HuH-7 (cell line): ENCODE results near the gene UBXN11.
"Not testable (repeated sequence)": the region's sequence is repeated elsewhere in the genome, so short reads cannot be mapped to it uniquely, and the experiment has no call there.

Source experiments
- DNase-seq: peaks from one replicate; pipeline ENCODE4 v3.0.0; 2011; ENCODE audit warnings: low spot score

The UBXN11 gene

GRCh38 chr1:26336477-26337205 is 30.2 kb upstream of the UBXN11 start:
- peak; percentile 88 for DNase-seq

DNA sequence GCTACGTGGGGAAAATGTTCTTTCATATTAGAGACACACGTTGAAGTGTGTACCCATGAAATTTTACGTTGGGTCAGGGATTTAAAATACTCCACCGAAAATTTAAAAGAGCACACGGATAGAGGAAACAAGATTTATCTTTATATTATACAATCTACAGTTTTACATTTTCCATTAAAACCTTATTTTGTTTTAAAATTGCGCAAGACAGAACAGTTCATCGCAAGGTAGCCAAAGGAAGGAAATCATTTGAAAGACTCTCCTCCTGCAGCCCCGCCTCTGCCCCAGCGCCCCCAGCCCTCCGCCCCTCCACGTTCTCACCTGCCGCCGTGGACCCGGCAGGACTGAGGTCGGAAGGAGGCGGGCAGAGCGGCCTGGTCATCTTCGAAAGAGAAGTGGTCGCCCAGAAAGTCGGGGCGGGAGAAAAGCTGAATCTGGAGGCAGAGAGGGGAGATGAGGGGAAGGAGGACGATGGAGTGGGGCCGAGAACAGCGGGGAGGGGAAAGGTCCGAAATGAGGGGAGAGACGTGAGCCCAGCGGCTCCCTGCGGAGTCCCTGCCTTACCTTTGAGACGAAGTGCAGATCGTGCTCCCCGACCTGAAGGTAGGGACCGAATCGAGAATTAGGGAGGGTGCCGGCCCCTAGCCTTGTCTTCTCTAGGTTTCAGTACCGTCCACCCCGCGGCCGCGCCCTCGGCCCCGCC is 29.5 kb upstream of the UBXN11 start:
- no peak for DNase-seq

GRCh38 chr1:26333312-26333711 is 26.9 kb upstream of the UBXN11 start:
- DNase-seq, result not testable (repeated sequence)

GRCh38 chr1:26330276-26330675 is 23.8 kb upstream of the UBXN11 start:
- DNase-seq, result no peak

GRCh38 chr1:26329380-26329779 is 22.9 kb upstream of the UBXN11 start:
- not testable (repeated sequence) for DNase-seq

- no peak for DNase-seq
Observed at GRCh38 chr1:26328597-26328996, 22.2 kb upstream of the UBXN11 start.

DNA sequence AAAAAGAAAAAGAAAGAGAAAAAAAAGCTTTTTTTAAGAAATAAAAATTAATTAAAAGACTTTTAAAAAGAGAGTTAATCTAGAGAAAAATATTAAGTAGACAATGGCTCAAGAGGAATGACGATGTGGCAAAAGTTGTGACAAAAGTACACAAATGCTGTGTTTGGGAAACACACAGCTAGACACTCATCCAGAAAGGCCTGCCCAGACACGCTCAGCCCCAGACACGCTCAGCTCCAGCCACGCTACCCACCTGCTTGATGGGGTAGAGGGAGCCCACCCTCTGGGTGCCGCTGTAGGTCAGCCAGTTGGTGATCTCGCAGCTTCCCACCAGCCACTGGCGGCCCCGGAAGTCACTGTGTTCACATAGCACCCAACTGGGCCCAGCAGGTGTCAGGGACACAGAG is 21.5 kb upstream of the UBXN11 start:
- no peak for DNase-seq

DNA sequence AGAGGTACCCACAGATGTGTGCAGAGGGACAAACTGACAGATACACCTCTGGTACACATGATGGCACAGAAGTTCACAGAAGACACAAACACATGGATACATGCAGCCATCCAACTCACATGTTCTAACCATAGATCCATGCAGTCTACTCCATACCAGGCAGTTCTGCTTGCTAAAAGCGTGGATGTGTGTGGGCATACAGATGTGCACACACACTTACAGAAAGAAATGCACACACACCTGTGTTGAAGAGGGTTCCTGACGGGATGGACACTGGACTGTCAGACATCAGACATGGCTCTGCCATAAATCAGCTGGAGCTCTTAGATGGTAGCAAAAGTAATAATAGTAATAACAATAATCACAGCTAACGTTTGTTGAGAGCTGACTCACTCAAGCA is 18.1 kb upstream of the UBXN11 start:
- no peak for DNase-seq

- no peak for DNase-seq
Observed at GRCh38 chr1:26323382-26323781, 16.9 kb upstream of the UBXN11 start.

- no peak for DNase-seq
Observed at GRCh38 chr1:26322042-26322331, 15.6 kb upstream of the UBXN11 start.

DNA sequence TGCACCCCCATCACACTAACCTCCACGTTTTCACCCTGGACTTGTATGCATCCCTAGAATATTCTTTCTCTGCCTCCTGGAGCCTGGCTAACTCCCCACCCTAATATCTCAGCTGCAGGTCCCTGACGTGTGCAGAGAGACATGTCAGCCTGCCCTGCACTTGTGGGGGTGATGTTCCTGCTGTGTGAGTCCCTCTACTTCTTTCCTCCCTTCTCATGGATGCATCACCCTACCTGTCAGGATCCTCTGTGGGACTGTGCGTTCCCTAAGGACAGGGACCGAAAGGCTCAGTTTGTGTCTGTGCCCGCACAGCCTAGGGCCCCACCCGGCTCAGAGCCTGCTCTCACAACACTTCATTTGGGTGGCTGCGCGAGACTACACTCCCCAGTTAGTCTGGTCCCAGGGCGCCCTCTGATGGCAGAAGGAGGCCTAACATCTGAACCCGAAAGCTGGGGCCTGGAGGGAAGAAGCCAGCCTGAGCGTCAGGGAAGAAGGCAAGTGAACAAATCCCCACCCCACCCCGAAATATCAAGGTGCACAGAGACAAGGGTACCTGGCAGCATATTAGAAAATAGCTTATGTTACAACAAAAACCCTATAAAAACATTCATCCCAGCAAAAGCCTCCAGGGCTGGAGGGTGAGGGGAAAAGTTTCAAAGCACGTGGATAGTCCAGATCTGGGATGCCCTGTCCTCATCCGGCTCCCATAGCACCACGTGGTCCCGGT is 15.0 kb upstream of the UBXN11 start:
- peak; percentile 81 for DNase-seq

GRCh38 chr1:26320896-26321295 is 14.5 kb upstream of the UBXN11 start:
- DNase-seq, result no peak

DNA sequence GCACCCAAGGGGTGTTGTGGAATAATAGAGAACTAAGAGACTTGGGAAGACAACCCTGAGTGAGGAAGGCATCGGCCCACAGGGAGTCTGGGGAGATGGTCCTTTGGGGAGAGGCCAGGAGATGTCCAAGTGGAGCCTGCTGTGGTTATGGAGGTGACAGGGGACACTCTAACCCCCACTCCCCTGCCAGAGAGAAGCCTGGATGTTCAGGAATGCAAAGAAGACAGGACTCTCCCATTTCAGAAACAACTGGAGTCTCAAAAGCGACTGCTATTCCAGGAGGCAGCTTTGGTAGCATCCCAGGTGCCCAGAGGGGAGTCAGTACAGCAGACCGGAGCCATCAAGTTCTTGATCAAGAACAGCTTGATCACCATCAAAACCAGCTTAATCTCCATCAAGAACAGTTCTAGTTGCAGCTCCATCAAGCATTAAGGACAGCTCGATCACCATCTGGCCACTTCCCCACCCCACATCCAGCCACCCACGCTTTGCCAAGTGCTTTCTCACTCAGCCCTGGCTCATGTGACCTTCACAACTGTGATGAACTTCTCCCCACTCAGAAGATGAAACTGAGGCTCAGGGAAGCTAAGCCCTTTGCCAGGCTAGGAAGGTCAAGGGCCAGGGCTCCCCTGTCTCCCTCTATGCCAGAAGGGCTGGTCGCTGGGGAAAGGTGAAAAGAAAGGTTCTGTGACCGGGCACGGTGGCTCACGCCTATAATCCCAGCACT is 12.1 kb upstream of the UBXN11 start:
- no peak for DNase-seq

- no peak for DNase-seq
Observed at GRCh38 chr1:26317612-26318337, 11.3 kb upstream of the UBXN11 start, which contains the start of gene CD52. CD52 (plus strand) TSS chr1:26317958; CDS start chr1:26318018, 60 bp downstream.

- no peak for DNase-seq
Observed at GRCh38 chr1:26317146-26317545, 10.7 kb upstream of the UBXN11 start.

- DNase-seq, result no peak
Observed at GRCh38 chr1:26315874-26316850, 9.7 kb upstream of the UBXN11 start.

DNA sequence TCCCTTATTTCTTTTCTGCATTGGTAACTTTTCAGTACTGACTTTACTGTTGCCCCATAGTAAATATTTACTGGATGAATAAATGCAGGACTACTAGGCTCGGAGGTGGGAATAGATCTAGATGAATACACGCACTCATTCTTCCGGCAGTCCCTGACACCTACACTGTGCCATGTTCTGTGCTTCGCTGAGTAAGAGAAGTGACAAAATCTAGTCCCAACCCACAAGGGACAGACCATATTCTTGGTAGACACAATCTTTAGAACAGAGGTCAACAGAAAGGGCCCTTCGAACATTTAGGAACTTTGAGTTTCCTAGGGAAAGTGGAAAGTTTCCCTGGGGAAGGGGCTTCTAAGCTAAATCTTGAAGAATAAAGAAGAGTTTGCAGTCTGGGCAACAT is 8.1 kb upstream of the UBXN11 start:
- DNase-seq, result no peak

GRCh38 chr1:26307966-26308899 is 1.8 kb upstream of the UBXN11 start:
- not testable (repeated sequence) for DNase-seq

DNA sequence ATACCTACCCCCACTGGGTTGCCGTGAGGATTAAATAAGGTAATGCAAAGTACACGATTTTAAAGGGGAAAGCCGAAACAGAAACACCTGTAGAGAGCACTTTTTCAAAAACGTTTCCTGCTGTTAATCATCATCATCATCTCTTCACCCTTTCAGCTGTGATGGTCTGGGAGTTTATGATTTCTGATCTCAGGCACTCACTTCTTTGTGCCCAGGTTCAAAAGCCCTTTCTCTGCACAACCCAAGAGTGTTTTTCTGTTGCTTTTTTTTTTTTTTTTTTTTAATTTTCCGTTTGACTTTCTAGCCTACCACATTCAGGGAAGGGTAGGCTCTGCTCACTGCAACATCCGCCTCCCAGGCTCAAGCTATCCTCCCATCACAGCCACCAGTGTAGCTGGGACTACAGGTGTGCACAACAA is 936 bp upstream of the UBXN11 start:
- DNase-seq, result no peak
